Sigmoid colon (tissue), 4 donors: ENCODE measurements around the gene KDM4F.
"Not testable (repeated sequence)": the region's sequence is repeated elsewhere in the genome, so short reads cannot be mapped to it uniquely, and the experiment has no call there.

Source experiments
- EP300 ChIP-seq, 4 donors: sonication (generic); formaldehyde crosslinking; IDR thresholded peaks; one replicate each; pipeline ENCODE4 v1.6.1; 2017; ENCODE audit warnings: antibody characterized with exemption in 4 of 4
- POLR2A ChIP-seq, 2 donors: fragments of 450-650 bp; IDR thresholded peaks; one replicate each; pipeline ENCODE4 v1.6.1; 2016; ENCODE audit warnings: antibody characterized with exemption in 2 of 2, mild to moderate bottlenecking in 2 of 2, moderate library complexity in 2 of 2
- POLR2AphosphoS5 ChIP-seq, 4 donors: sonication (generic); formaldehyde crosslinking; IDR thresholded peaks; one replicate each; pipeline ENCODE4 v1.6.1; 2017; ENCODE audit warnings: antibody characterized with exemption in 4 of 4
- TF ChIP-seq, protein P1 (sequence below), 4 experiments: fragments of 450-650 bp in 3 of 4; fragments of 200-600 bp in 1 of 4; IDR thresholded peaks; one replicate each; pipeline ENCODE4 v1.5.1; 2016 to 2019; ENCODE audit warnings: antibody characterized with exemption in 4 of 4, mild to moderate bottlenecking in 3 of 4, moderate library complexity in 2 of 4

DNA sequence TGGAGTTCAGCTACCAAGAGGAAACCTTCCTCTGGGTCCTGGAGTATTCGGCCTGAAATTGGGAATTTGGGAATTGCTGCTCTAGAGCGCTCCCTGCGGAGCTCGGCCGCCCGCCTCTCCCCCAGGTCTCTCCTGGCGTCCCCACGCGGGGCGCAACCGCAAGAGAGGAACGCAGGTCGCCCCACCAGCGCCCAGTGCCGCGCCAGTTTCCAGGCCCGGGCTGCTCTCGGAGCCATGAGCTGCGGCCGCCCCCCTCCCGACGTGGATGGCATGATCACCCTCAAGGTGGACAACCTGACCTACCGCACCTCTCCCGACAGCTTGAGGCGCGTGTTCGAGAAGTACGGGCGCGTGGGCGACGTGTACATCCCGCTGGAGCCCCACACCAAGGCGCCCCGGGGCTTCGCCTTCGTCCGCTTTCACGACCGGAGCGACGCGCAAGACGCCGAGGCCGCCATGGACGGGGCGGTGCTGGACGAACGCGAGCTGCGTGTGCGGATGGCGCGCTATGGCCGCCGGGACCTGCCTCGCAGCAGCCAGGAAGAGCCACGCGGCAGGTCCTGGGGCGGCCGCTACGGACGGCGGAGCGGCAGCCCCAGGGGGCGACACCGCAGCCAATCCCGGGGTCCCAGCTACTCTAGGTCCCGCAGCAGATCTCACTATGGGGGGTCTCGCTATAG, 11.7 kb upstream of the KDM4F start:
- not testable (repeated sequence) for TF ChIP-seq POLR2AphosphoS5, POLR2A, EP300 (IDR thresholded peaks at IDR 0.05)
- TF ChIP-seq, protein P1, sequence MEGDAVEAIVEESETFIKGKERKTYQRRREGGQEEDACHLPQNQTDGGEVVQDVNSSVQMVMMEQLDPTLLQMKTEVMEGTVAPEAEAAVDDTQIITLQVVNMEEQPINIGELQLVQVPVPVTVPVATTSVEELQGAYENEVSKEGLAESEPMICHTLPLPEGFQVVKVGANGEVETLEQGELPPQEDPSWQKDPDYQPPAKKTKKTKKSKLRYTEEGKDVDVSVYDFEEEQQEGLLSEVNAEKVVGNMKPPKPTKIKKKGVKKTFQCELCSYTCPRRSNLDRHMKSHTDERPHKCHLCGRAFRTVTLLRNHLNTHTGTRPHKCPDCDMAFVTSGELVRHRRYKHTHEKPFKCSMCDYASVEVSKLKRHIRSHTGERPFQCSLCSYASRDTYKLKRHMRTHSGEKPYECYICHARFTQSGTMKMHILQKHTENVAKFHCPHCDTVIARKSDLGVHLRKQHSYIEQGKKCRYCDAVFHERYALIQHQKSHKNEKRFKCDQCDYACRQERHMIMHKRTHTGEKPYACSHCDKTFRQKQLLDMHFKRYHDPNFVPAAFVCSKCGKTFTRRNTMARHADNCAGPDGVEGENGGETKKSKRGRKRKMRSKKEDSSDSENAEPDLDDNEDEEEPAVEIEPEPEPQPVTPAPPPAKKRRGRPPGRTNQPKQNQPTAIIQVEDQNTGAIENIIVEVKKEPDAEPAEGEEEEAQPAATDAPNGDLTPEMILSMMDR (IDR thresholded peaks at IDR 0.05) = not testable (repeated sequence)
